Activated effector memory CD4-positive, alpha-beta T cell treated with anti-CD3 and anti-CD28 coated beads, Interleukin-2, amount 50 U/mL, for 16 hours (primary cell): ENCODE results near the gene LRRC74B.

Experiments used
- DNase-seq: peaks from one replicate; pipeline ENCODE4 v3.0.0-alpha.2; 2020

The LRRC74B gene

GRCh38 chr22:21014726-21015465 lies 30.9 kb upstream of the LRRC74B start, which contains the start of gene P2RX6:
Gene P2RX6, plus strand, starts transcription at chr22:21015165. Its CDS starts 10 bp downstream, at chr22:21015175.
- DNase-seq = no peak

GRCh38 chr22:21015466-21016006 lies 30.2 kb upstream of the LRRC74B start:
- no peak for DNase-seq

- DNase-seq = no peak
Observed at GRCh38 chr22:21016644-21017420, 28.9 kb upstream of the LRRC74B start.

DNA sequence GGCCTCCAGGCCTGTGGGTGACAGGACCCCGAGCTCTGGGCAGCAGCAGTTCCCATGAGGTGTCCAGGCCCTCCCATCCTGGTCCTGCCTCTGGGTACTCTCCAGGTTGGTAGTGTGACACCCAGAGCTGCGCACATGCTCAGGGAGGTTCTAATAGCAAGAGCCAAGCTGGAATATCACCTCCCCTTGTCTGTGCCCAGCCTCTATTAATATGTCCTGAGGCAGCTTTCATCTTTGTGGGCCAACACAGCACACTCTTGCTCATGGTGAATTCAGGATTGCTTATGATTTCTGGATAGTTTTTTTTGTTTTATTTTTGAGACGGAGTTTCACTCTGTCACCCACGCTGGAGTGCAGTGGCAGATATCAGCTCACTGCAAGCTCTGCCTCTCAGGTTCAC lies 27.4 kb upstream of the LRRC74B start:
- DNase-seq = no peak

GRCh38 chr22:21020802-21021429 lies 24.8 kb upstream of the LRRC74B start:
- no peak for DNase-seq

- DNase-seq = no peak
Observed at GRCh38 chr22:21022507-21022906, 23.2 kb upstream of the LRRC74B start.

- no peak for DNase-seq
Observed at GRCh38 chr22:21022955-21023614, 22.7 kb upstream of the LRRC74B start.

DNA sequence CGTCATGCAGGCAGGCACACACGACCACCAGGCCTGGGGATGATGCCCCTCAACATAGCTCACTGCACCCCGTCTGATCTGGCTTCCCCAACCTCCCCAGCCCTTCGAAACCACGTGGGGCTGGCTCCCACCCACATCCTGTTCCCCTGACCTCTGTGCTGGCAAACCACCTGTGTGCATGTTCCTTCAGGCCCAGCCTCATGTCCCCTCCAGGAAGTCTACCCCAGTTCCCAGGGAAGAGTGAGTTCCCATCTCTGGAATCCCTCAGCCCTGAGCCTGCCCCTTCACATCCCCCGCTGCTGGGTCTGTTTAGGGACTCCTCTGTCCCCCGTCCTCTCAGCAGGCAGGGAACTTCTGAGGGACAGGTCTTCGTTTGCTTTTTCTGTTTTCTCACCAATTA lies 20.5 kb upstream of the LRRC74B start:
- no peak for DNase-seq

DNA sequence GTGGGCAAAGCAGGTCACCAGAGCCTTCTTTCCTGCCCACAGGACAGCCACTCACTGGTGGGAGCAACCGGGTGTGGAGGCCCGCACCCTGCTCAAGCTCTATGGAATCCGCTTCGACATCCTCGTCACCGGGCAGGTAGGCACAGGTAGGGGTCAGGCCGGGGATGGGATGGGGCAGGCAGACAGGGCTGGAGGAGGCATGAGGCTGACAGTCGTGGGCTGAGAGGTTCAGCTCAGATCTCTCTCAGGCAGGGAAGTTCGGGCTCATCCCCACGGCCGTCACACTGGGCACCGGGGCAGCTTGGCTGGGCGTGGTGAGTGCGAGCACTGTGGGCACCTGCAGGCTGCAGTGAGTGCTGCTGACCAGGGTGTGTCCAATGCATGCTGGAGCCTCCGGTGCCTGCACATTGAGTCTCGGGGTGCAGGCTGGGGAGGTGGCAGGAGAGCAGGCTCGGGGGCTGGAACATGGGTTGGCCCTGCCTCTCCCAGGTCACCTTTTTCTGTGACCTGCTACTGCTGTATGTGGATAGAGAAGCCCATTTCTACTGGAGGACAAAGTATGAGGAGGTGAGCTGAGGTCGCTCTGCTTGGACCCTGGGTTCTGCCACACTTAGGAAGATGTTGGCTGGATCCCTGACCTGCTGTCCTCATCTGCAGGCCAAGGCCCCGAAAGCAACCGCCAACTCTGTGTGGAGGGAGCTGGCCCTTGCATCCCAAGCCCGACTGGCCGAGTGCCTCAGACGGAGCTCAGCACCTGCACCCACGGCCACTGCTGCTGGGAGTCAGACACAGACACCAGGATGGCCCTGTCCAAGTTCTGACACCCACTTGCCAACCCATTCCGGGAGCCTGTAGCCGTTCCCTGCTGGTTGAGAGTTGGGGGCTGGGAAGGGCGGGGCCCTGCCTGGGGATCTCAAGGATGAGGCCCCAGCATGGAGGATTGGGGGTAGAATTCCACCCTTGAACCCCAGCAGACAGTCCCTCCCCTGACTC lies 19.7 kb upstream of the LRRC74B start:
- no peak for DNase-seq

GRCh38 chr22:21026783-21027692 lies 18.7 kb upstream of the LRRC74B start:
- DNase-seq = no peak

DNA sequence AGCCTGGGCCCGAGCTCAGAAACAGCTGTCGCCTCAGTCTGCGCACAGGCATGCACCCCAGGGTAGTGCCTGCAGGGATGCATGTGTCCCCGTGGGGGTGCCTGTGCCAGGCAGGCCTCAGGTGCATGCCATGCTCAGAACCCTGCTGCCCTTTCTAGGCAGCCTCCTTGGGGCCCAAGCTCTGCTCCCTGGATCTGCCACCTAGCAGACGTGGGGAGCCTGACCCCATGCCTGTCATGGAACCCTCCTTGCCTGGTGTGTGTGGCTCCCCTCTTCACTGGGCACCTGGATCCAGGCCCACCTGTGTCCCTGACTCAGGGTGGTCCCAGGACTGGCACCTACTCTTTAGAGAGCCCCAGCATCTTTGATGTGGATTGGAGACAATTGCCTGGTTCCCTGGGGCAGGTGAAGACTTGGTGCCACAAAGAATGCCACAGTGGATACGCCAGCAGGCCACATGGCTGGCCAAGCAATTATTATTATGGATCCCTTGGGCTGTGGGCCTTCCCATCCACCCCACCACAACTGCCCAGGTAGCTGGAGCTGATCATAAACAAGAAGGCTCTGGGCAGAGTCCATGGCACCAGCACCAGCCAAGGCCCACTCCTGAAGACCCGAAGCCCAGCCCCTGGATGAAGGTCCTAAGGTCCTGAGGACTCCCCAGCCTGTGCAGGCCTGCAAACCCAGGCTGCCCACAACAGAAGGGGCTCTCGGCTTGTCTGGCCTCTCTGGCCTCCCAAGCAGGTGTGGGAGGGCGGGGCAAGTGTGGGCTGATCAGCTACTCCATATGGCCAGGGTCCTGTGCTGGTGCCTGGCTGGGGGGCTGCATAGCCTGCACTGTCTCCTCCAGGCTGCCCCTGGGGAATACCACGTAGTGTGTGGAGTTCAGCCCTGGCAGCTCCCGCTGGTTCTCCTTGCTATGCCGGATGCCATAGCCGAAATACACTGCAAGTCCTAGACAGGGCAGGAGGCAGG lies 17.2 kb upstream of the LRRC74B start:
- DNase-seq = no peak

DNA sequence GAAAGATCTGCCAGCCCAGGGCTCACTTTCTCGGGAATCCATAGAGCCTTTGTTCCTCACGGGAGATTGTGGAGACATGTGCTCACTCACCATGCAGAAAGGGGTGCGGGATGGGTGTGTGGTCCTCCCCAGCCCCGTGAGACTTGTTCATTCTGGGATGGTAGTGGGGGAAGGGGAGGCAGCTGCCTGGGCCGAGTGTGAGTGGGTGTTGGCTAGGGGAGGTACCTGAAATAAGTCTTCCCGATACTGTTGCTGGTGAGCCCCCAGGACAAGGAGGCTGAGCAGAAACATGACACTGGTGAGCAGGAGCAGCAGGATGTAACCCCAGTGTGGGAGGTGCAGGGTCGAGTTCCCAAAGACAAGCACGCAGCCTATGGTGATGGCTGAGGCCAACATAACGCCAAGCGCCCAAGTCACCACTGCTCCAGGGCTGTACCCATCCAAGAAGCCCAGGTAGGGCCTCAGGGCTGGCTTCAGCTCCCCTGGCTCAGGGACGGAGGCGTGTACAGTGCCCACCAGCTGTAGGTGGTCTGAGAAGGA lies 16.2 kb upstream of the LRRC74B start:
- DNase-seq = no peak

DNA sequence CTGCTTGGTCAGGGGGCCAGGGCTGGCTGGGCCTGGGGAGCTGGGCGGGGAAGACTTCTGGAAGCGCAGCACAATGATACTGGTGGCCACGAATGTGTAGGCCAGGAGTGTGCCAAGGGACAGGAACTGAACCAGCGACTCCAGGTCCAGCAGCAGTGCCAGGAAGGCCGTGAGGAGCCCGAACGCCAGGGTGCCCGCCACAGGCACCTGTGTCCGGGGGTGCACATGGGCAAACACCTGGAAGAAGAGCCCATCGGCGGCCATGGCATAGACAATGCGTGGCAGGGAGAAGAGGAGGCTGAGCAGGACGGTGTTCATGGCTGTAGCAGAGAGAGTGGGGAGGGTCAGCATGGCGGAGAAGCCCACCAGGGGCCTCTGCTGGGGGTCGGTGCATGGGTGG lies 15.7 kb upstream of the LRRC74B start:
- no peak for DNase-seq

- DNase-seq = no peak
Observed at GRCh38 chr22:21030621-21031544, 14.9 kb upstream of the LRRC74B start.

DNA sequence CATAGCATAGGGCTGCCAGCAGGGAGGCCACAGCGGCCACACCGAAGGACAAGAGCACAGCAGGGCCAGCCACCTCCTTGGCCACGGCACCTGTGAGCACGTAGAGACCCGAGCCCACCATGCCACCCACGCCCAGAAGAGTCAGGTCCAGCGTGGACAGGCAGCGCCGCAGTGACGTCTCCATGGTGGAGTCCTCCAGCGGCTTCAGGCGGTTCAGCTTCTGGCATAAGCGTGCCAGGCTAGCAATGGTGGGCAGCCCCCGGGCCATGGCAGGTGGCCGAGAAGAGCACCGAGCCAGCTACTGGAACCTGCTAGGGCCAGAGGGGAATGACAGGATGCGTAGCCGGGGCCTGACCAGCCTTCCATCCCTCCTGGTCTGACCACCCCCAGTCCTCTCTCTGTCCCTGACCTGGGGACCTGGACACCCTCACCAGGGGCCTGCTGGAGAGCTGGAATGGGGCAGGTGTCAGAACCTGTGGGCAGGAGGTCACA lies 14.2 kb upstream of the LRRC74B start:
- no peak for DNase-seq

- no peak for DNase-seq
Observed at GRCh38 chr22:21032037-21032867, 13.5 kb upstream of the LRRC74B start, which contains the start of gene SLC7A4. Gene SLC7A4, minus strand, starts transcription at chr22:21032561. Its CDS starts 749 bp downstream, at chr22:21031812.
